ENCODE data around the gene NDUFA3.
"Not testable (repeated sequence)": the region's sequence is repeated elsewhere in the genome, so short reads cannot be mapped to it uniquely, and the experiment has no call there.

Gene NDUFA3

DNA sequence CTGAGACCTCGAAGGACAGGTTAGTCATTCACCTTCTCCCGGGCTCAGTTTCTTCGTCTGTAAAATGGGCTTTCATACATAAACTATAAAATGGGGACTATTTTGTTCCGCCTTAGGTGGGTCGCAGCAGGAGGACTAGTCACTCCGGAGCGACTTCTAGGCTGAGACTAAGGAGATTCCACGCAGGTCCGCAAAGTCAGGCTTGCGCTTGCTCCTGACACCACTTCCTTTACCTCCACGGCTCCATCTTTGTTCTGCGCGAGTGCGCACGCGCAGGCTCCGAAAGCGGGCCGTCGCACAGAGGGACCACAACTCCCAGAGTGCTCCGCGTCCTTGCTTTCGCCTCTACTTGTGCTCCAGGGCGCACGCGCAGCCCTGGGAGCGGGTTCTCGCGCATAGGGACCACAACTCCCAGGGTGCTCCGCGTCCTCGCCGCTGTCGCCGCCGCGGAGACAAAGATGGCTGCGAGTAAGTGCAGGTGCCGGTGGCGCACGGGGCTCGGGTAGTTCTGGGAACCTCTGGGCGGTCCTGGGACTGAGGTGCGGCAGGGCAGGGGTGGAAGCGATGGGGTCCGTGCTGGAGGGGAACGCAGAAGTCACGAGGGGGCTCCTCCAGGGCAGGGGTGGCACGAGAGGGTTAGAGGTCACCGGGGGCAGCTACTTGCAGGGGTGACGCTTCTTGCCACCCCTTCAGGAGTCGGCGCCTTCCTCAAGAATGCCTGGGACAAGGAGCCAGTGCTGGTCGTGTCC lies at the start of gene NDUFA3:
TSS of gene NDUFA3 (plus strand) at position 435 of the 749 bp plus-strand sequence. CDS start at position 459, 24 bp downstream.
- peak; percentile 94 to 97 for DNase-seq (ENCODE audit: low read depth in 1 of 2, low spot score in 1 of 2)

DNA sequence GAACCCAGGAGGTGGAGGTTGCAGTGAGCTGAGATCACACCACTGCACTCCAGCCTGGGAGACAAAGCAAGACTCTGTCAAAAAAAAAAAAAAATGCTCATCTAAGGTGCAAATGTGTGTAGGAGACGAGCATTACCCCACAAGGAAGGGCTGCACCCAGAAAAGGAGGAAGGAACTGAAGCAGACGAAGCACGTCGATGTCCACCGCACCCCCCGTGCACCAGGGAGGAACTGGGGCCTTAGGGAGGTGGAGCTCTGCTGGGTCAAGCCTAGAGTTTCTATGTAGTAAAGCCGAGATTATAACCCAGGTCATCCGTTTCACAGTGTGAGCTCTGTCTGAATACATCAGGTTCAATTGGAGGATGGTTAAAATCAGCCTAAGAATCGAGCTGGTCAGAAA lies 40.0 kb upstream of the NDUFA3 start:
- DNase-seq (ENCODE audit: low read depth in 1 of 2, low spot score in 1 of 2) = no peak

DNA sequence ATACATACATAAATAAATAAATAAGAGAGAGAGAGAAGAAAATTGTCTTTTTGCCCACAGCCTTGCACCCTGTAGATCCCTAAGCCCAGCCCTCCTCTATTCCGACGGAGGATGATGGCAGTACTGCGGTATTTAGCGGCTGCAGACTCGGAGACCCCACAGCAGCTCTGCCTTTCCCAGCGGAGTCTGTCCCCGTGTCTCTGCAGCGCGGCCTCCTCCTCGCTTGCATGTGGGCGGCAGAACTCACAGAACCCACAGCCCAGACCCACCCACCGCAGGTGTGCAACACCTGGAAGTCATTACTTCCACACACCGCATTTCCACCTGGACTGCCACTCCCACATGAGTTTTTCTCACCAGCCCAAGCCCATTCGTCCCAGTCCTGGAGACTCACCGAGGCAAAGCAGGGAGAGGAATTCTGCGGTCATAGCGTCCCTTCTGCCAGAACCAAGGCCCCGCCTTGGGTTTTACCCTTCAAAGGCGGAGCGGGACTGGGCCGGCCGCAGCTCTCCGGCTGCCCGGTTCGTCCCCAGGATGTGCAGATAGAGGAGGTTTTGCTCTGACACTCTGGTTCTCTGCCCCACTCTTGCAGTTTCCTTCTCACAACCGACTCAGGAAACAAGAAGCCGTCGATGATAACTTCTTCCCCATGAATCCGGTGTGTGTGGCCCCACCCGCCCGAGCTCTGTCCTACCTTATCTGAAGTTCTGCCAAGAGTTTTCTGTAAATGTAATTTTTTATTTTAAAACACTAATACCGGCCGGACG lies 39.1 kb upstream of the NDUFA3 start, which contains the start of gene VSTM1:
TSS of gene VSTM1 (minus strand) at position 548 of the 767 bp plus-strand sequence. CDS start at position 428, 120 bp downstream.
- no peak for DNase-seq (ENCODE audit: low read depth in 1 of 2, low spot score in 1 of 2)

DNA sequence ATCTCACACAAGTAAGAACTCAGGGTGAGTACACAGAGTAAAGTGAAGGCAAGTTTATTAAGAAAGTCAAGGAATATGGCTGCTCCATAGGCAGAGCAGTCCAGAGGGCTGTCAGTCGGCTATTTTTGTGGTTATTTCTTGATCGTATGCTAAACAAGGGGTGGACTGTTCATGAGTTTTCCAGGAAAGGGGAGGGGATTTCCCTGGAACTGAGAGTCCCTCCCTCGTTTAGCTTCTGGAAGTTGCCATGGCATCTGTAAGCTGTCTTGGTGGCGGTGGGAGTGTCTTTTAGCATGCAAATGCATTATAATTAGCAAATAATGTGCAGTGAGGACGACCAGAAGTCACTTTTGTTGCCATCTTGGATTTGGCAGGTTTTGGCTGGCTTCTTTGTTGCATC lies 33.2 kb upstream of the NDUFA3 start:
- no peak for DNase-seq (ENCODE audit: low read depth in 1 of 2, low spot score in 1 of 2)

DNA sequence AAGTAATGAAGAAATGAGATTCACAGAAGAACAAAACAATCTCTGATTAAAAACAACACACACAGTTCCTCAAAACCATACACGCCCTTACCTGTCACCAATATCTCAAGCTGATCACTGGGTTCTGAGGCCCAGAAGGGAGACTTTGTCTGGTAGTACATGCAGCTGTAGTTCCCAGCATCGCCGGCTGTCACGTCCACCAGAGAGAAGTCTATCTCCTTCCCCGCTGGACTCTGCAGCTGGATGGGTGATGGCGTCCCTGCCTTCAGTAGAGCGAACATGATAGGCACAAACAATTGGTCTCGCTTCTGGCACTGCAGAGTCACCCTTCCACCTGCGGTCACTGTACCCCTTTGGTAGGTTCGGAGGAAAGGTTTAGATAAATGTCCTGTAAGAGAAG lies 28.8 kb upstream of the NDUFA3 start:
- no peak for DNase-seq (ENCODE audit: low read depth in 1 of 2, low spot score in 1 of 2)

DNA sequence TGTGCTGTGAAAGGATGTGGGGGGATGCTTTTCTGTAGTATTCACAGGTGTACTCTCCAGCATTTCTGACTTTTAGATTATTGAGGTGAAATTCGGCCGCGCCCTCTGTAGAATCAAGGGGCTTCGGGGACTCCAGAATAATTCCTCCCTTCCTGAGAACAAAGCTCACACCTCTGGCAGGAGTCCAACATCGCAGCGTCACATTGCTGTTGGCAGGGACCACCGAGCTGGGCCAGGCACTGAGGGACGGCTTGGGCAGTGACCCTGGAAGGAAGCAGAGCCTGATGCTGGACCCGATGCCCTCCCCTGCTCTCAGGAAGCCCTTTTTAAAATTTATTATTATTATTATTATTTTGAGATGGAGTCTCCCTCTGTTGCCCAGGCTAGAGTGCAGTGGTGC lies 27.8 kb upstream of the NDUFA3 start:
- no peak for DNase-seq (ENCODE audit: low read depth in 1 of 2, low spot score in 1 of 2)

DNA sequence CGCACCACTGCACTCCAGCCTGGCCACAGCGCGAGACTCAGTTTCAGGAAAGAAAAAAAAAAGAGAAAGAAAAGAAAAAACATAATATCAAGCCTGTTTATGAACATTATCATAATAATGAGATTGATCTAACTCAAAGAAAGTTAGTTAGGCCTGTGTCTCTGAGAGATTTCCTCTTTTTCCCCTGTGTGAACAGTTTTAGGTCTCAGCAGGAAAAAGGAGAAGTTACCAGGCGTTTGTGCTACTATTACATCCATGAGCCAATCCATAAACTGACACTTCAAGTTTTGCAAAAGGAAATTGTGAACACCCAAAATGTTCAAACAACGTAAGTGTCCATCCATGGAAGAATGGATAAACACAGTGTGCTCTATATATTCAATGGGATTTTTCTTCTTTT lies 25.3 kb upstream of the NDUFA3 start:
- DNase-seq (ENCODE audit: low read depth in 1 of 2, low spot score in 1 of 2) = no peak

DNA sequence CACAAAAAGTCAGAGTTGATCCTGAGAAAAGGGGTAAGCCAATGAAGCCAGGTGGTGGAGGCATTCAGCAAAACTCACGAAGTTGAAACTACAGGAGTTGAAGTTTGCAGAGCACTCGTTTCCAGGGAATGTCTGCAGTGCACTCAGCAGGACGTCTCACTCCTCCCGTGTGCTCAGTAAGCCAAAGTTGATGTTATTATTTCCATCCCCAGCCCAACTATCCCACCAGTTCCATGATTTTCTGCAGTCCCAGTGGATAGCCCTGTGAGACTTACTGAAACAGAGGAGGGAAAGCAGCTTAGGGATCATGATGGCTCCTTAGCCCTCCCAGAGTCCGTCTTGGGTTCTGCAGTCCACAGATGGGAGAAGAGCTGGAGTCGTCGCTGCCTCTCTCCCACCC lies 21.6 kb upstream of the NDUFA3 start, which contains the start of gene TARM1:
TSS of gene TARM1 (minus strand) at position 334 of the 400 bp plus-strand sequence. CDS start at position 309, 25 bp downstream.
- DNase-seq (ENCODE audit: low read depth in 1 of 2, low spot score in 1 of 2) = no peak

DNA sequence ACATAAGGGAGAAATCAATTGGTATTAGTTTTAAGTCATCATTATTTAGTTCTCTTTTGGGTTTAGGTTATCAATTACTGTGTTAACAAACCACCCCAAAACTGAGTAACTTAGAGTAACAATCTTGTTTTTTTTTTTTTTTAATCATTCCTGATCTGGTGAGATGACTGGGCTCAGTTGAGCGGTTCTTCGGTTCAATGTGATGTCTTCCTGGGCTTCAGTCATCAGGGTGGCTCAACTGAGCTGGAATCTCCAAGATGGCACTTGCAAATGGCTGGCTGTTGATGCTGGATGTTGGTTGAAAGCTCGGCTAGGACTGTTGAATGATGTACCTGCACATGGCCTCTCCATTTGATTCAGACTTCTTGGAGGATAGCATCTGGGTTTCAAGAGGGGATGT lies 18.2 kb upstream of the NDUFA3 start:
- DNase-seq (ENCODE audit: low read depth in 1 of 2, low spot score in 1 of 2) = no peak

DNA sequence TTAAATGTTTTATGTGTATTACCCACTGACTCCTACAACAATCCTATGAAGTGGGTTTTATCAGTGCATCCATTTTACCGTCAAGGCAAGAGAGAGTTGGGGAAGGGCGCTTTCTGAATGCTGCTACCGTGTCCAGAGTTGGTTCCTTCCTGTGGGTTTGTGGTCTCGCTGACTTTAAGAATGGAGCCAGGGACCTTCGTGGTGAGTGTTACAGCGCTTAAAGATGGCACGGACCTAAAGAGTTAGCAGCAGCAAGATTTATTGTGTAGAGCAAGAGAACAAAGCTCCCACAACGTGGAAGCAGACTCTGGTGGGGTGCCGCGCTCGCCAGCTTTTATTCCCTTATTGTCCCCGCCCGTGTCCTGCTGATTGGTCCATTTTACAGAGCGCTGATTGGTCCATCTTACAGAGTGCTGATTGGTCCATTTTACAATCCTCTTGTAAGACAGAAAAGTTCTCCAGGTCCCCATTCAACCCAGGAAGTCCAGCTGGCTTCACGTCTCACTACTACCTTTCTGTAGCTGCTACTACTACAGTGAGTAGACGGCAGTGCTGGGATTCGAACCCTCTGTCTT lies 8.1 kb upstream of the NDUFA3 start:
- no peak for DNase-seq (ENCODE audit: low read depth in 1 of 2, low spot score in 1 of 2)

DNA sequence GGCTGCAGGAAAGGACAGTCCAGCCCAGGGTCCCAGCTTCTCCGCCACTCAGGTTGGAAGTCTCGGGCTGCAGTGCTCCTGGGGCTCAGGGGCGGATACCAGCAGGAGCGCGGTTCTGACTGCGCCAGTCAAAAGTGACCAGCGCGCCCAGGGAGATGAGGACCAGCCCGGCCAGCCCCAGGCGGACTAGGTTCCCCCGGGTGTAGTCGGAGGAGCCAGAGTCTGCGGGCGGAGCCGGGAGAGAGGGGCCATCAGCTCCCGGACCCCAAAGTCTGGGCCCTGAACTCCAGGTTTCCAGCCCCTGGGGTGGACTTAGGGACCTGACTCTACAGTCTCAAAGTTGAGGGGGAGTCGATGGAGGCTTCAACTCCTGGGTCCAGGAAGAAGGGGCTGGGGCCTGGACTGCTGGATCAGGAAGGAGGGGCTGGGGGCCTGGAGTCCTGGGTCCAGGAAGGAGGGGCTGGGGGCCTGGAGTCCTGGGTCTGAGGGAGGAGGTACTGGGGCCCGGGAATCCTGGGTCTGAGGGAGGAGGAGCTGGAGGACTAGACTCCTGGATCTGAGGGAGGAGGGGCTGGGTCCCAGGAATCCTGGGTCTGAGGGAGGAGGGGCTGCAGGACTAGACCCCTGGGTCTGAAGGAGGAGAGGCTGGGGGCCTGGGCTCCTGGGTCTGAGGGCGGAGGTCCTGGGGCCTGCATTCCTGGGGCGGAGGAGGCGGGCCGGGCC lies 7.4 kb upstream of the NDUFA3 start:
- no peak for DNase-seq (ENCODE audit: low read depth in 1 of 2, low spot score in 1 of 2)

DNA sequence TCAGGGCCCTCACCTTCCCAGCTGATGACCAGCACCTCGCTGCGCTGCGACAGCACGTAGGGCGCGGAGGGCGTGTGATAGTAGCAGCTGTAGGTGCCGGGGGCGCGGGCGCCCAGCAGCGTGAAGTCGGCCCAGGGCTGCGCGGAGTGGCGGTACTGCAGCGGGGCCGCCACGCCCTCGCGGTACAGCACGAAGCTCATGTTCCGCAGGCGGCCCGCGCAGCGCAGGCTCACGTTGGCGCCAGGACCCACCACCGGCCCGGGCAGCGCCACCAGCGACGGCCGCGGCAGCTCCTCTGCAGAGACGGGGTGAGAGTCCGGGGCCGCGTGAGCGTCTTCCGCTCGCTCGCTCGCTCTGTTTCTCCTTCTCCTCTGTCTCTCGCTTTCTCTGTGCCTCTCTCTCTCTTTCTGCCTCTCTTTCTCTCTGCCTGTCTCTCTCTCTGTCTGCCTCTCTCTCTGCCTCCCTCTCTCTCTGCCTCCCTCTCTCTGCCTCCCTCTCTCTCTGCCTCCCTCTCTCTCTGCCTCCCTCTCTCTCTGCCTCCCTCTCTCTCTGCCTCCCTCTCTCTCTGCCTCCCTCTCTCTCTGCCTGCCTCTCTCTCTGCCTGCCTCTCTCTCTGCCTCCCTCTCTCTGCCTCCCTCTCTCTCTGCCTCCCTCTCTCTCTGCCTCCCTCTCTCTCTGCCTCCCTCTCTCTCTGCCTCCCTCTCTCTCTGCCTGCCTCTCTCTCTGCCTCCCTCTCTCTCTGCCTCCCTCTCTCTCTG lies 6.6 kb upstream of the NDUFA3 start:
- peak in 1 of 2 donors; percentile 33 for DNase-seq (ENCODE audit: low read depth in 1 of 2, low spot score in 1 of 2)

DNA sequence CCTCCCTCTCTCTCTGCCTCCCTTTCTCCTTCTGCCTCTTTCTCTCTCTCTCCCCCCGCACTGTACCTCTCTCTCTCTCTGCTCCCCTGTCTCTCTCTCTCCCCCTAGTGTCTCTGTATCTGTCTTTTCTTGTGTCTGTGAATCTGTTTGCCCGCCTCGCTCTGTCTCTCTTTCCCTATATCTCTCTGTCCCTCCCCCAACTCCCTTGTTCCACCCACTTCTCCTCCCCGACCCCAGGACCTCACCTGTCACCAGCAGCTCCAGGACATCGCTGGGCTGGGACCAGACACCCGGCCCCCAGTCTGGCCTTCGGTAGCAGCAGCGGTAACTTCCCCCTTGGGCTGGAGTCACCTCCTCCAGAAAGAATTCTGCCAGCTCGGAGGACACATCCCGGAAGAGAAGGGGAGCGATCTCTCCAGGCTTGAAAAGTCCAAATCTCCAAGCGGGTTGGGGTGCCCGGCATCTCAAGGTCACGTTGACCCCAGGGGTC lies 6.0 kb upstream of the NDUFA3 start:
- DNase-seq (ENCODE audit: low read depth in 1 of 2, low spot score in 1 of 2) = no peak

DNA sequence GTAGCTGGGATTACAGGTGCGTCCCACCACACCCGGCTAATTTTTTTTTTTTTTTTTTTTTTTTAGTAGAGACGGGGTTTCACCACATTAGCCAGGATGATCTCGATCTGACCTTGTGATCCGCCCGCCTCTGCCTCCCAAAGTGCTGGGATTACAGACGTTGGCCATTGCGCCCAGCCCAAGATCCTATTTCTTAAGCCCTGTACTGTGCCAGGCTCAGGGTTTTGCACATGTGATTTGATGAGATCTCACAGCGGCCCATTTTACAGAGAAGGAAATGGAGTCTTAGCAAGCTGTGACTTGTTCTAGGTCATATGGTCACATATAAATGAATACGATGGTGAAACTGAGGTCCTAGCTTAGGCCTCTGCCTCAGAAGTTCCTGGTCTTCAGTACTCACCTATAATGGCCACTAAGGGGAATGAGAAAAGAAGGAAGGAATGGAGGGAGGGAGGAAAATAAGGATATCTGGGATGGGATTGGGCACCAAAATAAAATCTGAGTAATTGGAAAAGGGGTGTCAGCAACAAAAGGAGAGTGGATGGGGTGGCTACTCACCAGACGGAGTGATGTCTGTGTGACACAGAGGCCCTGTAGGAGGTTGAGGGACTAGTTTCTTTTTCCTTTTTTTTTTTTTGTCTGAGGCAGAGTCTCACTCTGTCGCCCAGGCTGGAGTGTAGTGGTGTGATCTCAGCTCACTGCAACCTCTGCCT lies 3.3 kb upstream of the NDUFA3 start:
- DNase-seq (ENCODE audit: low read depth in 1 of 2, low spot score in 1 of 2) = no peak

DNA sequence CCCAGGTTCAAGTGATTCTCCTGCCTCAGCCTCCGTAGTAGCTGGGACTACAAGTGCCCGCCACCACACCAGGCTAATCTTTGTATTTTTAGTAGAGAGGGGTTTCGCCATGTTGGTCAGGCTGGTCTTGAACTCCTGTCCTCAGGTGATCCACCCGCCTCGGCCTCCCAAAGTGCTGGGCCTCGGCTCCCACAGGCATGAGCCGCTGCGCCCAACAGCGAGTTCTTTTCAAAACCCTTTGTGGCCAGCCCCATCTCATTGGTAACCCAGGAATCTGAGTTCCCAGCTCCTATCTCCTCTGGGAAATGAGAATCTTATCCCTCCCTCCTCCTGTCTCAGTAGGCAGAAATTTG lies 2.8 kb upstream of the NDUFA3 start:
- not testable (repeated sequence) for DNase-seq (ENCODE audit: low read depth in 1 of 2, low spot score in 1 of 2)

DNA sequence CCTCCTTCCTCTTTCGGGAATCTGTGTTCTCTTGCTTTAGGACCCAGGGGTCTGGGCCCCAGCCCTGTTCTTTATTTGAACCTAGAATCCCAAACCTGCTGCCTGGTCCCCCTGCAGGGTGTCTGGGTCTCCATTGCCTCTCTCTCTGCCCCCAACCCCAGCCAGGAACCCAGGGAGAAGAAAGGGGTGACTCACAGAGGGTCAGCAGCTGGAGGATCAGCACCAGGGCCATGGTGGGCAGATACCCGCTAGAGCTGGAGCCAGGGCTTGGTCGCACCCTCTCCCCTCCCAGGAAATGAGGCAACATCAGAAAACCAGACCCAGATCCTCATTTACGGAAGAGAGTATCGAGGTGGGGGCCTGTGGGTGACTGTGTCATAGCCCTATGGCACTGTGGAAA lies 2.1 kb upstream of the NDUFA3 start, which contains the start of gene OSCAR:
TSS of gene OSCAR (minus strand) at position 243 of the 400 bp plus-strand sequence. CDS start at position 232, 11 bp downstream.
- DNase-seq (ENCODE audit: low read depth in 1 of 2, low spot score in 1 of 2) = no peak

DNA sequence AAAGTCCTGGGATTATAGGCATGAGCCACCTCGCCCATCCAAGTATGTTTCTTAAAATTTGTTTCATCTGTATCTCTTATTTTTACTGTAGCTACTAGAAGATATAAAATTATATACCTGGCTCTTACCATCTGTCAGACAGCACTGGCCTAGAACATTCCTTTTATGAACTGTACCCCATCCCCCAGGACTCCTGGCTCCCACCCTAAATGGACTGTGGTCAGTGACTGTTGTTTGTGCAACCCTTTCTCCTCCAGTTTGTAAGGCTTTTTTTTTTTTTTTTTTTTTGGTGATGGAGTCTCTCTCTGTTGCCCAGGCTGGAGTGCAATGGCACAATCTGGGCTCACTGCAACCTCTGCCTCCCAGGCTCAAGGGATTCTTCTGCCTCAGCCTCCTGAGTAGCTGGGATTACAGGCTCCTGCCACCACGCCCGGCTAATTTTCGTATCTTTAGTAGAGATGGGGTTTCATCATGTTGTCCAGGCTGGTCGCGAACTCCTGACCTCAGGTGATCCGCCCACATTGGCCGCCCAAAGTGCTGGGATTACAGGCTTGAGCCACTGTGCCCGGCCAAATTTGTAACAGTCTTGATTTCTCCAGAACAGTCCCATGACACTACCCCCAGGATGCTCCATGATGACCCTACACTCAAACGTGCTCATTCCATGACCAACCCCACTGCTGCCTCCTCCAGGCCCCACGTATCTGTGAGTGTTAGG lies 2.5 kb downstream of the NDUFA3 start:
- no peak for DNase-seq (ENCODE audit: low read depth in 1 of 2, low spot score in 1 of 2)

DNA sequence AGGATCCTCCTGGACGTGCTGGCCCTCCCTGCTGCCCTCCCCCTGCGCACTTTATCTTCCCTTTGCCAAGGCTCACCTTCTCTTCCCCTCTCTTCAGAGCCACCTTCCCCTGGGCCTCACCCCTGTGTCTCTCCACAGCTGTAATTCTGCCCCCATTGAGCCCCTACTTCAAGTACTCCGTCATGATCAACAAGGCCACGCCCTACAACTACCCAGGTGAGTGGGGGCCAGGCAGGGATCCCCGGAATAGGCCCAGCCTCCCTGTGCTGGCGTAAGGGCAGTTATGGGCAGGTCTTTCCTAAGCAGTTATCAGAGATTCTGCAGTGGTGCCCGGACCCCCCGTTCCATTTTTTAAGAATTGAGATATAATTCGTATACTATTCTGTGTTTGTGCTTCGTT lies 3.1 kb downstream of the NDUFA3 start:
- DNase-seq (ENCODE audit: low read depth in 1 of 2, low spot score in 1 of 2) = no peak

DNA sequence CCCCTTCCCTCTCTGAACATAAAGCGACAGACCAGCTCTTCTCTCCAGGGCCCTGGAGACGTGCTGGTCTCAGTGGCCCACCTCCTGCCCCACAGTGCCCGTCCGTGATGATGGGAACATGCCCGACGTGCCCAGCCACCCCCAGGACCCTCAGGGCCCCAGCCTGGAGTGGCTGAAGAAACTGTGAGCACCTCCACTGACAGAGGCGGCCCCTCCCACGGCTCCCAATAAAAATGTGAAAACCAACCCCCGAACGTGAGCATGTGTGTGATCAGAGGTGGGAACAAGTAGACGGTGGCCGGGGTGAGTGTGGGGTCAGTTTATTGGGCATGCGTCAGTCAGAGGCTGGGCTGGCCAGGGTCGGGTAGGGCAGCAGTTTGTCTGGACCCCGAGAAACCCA lies 4.1 kb downstream of the NDUFA3 start:
- no peak for DNase-seq (ENCODE audit: low read depth in 1 of 2, low spot score in 1 of 2)

Data from activated T-helper 1 cell treated with anti-CD3 and anti-CD28 coated beads, Interleukin-2, amount 50 U/mL, for 16 hours (primary cell).